ENCODE data around the gene ATF7IP.

Gene ATF7IP

GRCh38 chr12:14396071-14396470 is 30.6 kb downstream of the ATF7IP start:
- TF ChIP-seq EP300 (IDR thresholded peaks at IDR 0.05; ENCODE audit: borderline replicate concordance) = no peak
- no peak for TF ChIP-seq CREB1 (IDR thresholded peaks at IDR 0.05; ENCODE audit: low read depth)
- TF ChIP-seq REST (IDR thresholded peaks at IDR 0.05; ENCODE audit: low read depth) = no peak
- no peak for TF ChIP-seq RAD21 (IDR thresholded peaks at IDR 0.05; ENCODE audit: low read depth)
- TF ChIP-seq FOXM1 (IDR thresholded peaks at IDR 0.05; ENCODE audit: borderline replicate concordance, low read depth) = no peak
- no peak for TF ChIP-seq NFIC (IDR thresholded peaks at IDR 0.05)
- no peak for TF ChIP-seq EGR1 (IDR thresholded peaks at IDR 0.05)
- TF ChIP-seq TEAD4 (IDR thresholded peaks at IDR 0.05) = no peak
- no peak for TF ChIP-seq YY1 (IDR thresholded peaks at IDR 0.05; ENCODE audit: low read depth)

GRCh38 chr12:14399871-14400270 is 34.4 kb downstream of the ATF7IP start:
- TF ChIP-seq FOXM1 (IDR thresholded peaks at IDR 0.05; ENCODE audit: borderline replicate concordance, low read depth) (no peak), TEAD4 (IDR thresholded peaks at IDR 0.05) (no peak), YY1 (IDR thresholded peaks at IDR 0.05; ENCODE audit: low read depth) (no peak), TAF1 (IDR thresholded peaks at IDR 0.05; ENCODE audit: low read depth) (no peak), ZBTB7A (IDR thresholded peaks at IDR 0.05; ENCODE audit: low read depth) (no peak), EGR1 (IDR thresholded peaks at IDR 0.05) (no peak), NFIC (IDR thresholded peaks at IDR 0.05) (no peak), MAX (IDR thresholded peaks at IDR 0.05) (no peak), USF1 (IDR thresholded peaks at IDR 0.05) (no peak), CREB1 (IDR thresholded peaks at IDR 0.05; ENCODE audit: low read depth) (no peak), EP300 (IDR thresholded peaks at IDR 0.05; ENCODE audit: borderline replicate concordance) (no peak)

GRCh38 chr12:14400599-14400998 is 35.1 kb downstream of the ATF7IP start:
- TF ChIP-seq RAD21 (IDR thresholded peaks at IDR 0.05; ENCODE audit: low read depth) (no peak), FOXM1 (IDR thresholded peaks at IDR 0.05; ENCODE audit: borderline replicate concordance, low read depth) (no peak), YY1 (IDR thresholded peaks at IDR 0.05; ENCODE audit: low read depth) (no peak), TAF1 (IDR thresholded peaks at IDR 0.05; ENCODE audit: low read depth) (no peak), TEAD4 (IDR thresholded peaks at IDR 0.05) (no peak), MAX (IDR thresholded peaks at IDR 0.05) (no peak), EP300 (IDR thresholded peaks at IDR 0.05; ENCODE audit: borderline replicate concordance) (no peak), ZBTB7A (IDR thresholded peaks at IDR 0.05; ENCODE audit: low read depth) (no peak), CEBPB (IDR thresholded peaks at IDR 0.05) (no peak), TCF12 (IDR thresholded peaks at IDR 0.05; ENCODE audit: low read depth) (no peak), REST (IDR thresholded peaks at IDR 0.05; ENCODE audit: low read depth) (no peak), USF1 (IDR thresholded peaks at IDR 0.05) (no peak), EGR1 (IDR thresholded peaks at IDR 0.05) (no peak), CREB1 (IDR thresholded peaks at IDR 0.05; ENCODE audit: low read depth) (no peak)

- TF ChIP-seq TCF12 (IDR thresholded peaks at IDR 0.05; ENCODE audit: low read depth) = no peak
- no peak for TF ChIP-seq NFIC (IDR thresholded peaks at IDR 0.05)
- TF ChIP-seq EP300 (IDR thresholded peaks at IDR 0.05; ENCODE audit: borderline replicate concordance) = no peak
- no peak for TF ChIP-seq CEBPB (IDR thresholded peaks at IDR 0.05)
- TF ChIP-seq EGR1 (IDR thresholded peaks at IDR 0.05) = no peak
- no peak for TF ChIP-seq FOXM1 (IDR thresholded peaks at IDR 0.05; ENCODE audit: borderline replicate concordance, low read depth)
- TF ChIP-seq YY1 (IDR thresholded peaks at IDR 0.05; ENCODE audit: low read depth) = no peak
These were observed 37.2 kb downstream of the ATF7IP start for GRCh38 chr12:14402697-14403096.

GRCh38 chr12:14403293-14403692 is 37.8 kb downstream of the ATF7IP start:
- no peak for TF ChIP-seq TAF1 (IDR thresholded peaks at IDR 0.05; ENCODE audit: low read depth)
- no peak for TF ChIP-seq EGR1 (IDR thresholded peaks at IDR 0.05)
- no peak for TF ChIP-seq CREB1 (IDR thresholded peaks at IDR 0.05; ENCODE audit: low read depth)
- no peak for TF ChIP-seq MAX (IDR thresholded peaks at IDR 0.05)
- no peak for TF ChIP-seq FOXM1 (IDR thresholded peaks at IDR 0.05; ENCODE audit: borderline replicate concordance, low read depth)
- no peak for TF ChIP-seq REST (IDR thresholded peaks at IDR 0.05; ENCODE audit: low read depth)
- TF ChIP-seq USF1 (IDR thresholded peaks at IDR 0.05) = no peak
- no peak for TF ChIP-seq CEBPB (IDR thresholded peaks at IDR 0.05)
- no peak for TF ChIP-seq TCF12 (IDR thresholded peaks at IDR 0.05; ENCODE audit: low read depth)
- no peak for TF ChIP-seq ZBTB7A (IDR thresholded peaks at IDR 0.05; ENCODE audit: low read depth)
- no peak for TF ChIP-seq RAD21 (IDR thresholded peaks at IDR 0.05; ENCODE audit: low read depth)
- TF ChIP-seq EP300 (IDR thresholded peaks at IDR 0.05; ENCODE audit: borderline replicate concordance) = no peak
- TF ChIP-seq YY1 (IDR thresholded peaks at IDR 0.05; ENCODE audit: low read depth) = no peak
- TF ChIP-seq NFIC (IDR thresholded peaks at IDR 0.05) = no peak
